Activated CD4-positive, CD25-positive, alpha-beta regulatory T cell (primary cell): Measurements from ENCODE around the gene AFAP1.

Experiments
- DNase-seq, 4 experiments: peaks; one replicate each; lab custom pipeline; 2025; lab: John Stamatoyannopoulos, UW

The AFAP1 gene

DNA sequence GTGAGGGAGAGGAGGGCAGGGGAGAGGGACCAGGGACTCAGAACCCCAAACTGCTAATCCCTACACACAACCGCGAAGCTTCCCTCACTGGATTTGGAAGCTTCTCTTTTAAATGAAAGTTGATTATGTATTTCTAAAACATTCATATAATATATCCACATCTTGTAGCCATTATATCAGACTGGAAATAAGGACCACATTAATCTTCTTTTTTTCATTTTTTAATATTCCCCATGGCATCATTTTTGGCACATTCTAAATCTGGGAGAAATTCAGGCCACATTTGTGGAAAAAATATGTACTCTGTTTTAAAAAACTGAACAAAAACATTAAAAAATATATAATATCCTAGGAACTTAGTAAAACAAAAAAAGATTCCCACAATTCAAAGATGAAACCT, 97.8 kb downstream of the AFAP1 start:
- no peak for DNase-seq

DNA sequence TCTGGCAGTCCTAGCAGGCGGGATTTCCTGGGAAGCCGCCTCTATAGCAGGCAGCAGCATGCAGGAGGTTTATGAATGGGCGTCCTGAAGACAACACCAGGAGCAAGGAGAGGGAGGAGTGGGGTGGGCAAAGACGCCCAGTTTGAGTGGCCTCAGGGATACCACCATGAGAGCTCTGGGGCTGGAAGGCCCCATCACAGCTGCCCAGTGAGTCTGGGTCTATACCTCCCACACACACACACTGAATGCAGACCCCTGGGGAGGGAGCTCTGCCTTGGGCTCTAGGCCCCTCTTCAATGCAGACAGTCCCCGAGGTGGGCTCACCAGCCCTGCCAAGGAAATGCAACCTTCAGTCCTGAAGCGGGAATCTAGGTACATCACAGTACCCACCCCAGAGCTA, 98.6 kb downstream of the AFAP1 start:
- no peak for DNase-seq

DNA sequence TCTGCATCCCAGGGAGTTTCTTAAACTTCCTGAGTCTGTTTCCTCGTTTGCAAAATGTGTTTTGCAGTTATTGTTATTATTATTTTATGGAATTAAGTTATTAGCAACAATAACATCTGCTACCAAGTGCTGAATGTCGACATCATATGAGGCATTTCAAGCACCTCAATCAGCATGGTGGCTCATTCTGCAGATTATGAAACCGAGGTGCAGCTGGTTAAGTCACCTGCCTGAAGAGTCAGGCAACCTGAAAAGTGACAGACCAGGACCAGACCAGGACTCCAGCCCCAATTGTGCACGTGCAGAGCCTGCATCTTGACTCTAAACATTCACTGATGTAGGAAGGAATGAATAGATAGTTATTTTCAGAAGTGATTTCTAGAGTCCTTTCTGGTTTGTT, 99.8 kb downstream of the AFAP1 start:
- no peak for DNase-seq

DNA sequence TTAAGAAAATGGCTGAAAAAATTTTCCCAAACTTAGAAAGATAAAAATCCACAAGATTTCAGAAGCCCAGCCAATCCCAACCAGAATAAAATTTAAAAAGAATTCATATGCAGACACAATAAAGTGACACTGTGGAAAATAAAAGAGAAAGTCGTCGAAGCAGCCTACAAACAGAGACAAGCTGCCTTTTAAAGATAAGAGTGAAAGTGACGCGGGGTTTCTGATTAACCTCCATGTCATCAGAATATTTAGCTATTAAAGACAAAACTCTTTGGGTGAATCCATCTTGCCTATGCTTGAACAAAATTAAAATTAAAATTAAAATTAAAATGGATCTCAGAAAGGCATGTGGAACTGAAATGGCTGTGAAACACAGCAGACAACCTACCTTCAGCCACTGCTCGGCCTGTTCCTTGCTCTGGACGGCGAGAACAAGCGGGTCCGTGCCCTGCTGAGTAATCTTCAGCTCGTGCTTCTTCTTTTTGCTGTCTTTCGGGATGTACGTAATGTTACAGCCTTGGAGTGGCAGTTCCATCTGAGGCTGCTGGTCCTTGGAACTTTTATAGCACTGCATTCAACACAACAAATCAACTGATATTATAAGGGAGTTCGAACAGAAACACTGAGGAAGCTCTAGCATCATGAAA, 101.4 kb downstream of the AFAP1 start:
- no peak for DNase-seq

GRCh38 chr4:7837597-7838135, 102.0 kb downstream of the AFAP1 start:
- DNase-seq: no peak

- DNase-seq: no peak
Observed at GRCh38 chr4:7831858-7832730, 107.6 kb downstream of the AFAP1 start.

DNA sequence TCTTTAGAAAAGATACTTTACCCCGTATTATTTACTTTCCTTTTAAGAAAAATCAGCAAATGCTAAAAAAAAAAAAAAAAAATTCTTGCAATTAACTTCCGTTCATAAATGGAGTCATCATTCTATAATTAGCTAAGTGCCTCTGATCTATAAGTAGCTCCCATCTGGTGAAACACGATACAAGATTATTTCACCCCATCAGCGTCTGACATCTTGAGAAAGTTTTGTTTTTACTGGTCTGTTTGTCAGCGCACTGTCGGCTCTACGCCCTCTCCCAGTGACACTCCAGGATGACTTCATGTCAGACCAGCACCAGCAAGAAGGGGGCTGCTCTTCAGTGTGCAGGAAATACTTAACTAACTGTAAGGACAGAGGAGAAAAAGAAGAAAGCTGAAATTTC, 108.3 kb downstream of the AFAP1 start:
- no peak for DNase-seq

GRCh38 chr4:7830747-7831146, 108.9 kb downstream of the AFAP1 start:
- no peak for DNase-seq

DNA sequence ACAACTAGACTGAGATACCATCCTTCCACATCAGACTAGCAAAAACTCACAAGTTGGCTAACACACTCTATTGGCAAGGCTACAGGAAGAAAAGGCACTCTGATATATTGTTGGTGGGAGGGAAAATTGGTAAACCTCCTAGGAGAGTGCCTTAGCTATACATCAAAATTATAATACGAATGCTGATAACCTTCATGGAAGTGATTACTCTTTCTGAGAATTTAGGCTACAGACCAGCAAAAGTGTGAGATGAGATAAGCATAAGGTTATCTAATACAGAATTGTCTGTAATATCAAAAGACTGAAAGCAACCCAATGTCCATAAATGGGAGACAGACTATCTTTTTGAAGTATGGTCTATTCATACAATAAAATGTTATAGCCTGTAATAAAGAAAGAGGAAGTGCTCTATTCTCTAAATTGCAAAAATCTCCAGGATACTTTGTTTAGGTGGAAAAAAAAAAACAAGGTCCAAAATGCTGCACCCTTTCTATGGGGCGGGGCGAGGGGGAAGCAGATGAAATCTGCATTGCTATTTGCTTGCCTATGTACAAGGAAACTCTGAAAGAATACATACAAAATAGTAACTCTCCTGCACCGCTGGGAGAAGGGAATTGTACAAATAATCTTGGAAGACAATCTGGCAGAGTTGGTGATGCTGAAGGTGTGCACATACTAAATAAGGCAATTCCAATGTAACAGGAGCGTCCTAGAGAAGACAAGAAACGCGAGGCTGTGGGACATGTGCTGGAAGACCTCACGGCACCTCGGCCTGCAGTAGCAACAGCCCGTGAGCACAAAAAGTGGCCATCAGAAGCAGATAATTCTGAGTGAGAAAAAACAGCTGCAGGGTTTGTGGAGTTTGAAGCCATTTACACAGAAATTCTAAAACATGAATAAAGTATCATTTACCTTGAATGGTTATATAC, 109.7 kb downstream of the AFAP1 start:
- no peak for DNase-seq

- no peak for DNase-seq
Observed at GRCh38 chr4:7828793-7829301, 110.8 kb downstream of the AFAP1 start.

- DNase-seq: peak in 1 of 4 experiments; percentile 28
Observed at GRCh38 chr4:7828011-7828720, 111.5 kb downstream of the AFAP1 start.

DNA sequence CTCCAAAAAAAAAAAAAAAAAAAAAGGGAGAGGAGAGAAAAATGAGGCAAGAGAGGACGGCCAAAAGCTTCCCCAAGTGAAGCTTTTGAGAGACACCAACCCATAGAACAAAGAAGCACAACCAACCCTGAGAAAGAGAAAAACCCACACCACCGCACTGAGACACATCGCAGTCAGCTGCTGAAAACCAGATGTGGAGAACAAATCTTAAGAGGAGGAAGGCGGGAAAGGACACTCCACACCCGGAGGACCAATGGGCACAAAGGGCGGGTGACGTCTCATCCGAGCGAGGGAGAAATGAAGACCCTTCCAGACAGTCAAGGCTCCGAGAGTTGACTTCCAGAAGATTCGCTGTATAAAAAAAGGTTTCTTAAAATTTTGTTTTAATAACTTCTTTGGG, 112.1 kb downstream of the AFAP1 start:
- no peak for DNase-seq

DNA sequence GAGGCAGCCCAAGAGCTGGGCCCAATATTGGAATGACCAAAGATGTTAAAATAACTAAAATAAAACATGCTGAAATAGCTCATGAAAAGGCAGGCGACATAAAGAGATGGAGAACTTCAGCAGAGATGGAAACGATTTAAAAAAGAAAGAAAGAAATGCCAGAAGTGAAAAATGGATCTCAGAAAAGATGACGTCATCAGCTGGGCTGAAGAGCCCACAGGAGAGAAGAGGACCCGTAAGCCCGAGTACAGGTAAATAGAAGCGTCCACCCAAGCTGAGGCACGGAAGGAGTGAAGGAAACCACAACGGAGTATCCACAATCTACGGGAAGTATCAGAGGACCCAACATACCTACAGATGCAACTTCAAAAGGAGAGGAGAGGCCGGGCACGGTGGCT, 112.8 kb downstream of the AFAP1 start:
- no peak for DNase-seq

GRCh38 chr4:7826176-7826908, 113.3 kb downstream of the AFAP1 start:
- no peak for DNase-seq

- no peak for DNase-seq
Observed at GRCh38 chr4:7824218-7824617, 115.4 kb downstream of the AFAP1 start.

- DNase-seq: no peak
Observed at GRCh38 chr4:7823416-7823824, 116.2 kb downstream of the AFAP1 start.

DNA sequence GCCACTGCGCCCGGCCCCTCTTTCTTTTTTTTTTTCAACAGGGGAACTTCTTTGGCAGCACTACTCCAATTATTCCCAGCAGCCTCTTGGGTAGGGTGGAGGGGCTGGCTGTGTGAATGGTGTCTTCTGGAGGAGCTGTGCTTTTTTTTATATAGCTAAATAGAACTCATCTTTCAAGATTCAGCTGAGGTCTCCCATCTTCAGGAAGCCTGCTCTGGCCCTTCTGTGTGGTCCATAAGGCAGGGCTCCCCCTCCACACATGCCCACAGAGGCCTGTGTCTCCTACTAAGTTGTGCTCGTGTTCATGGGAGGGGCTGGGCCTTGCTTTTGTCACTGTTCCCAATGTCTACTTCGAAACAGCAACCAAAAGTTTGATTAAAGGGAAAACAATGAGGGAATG, 116.8 kb downstream of the AFAP1 start:
- DNase-seq: no peak

- DNase-seq: no peak
Observed at GRCh38 chr4:7822137-7822505, 117.5 kb downstream of the AFAP1 start.

GRCh38 chr4:7821245-7822136, 118.2 kb downstream of the AFAP1 start:
- no peak for DNase-seq
